Mucosa of stomach (tissue), 1 donor: Measurements from ENCODE around the gene LLCFC1.

ENCODE experiments used
- H3K27me3 ChIP-seq: one replicate; pipeline ENCODE4 v1.7.0; 2013; ENCODE audit warnings: mild to moderate bottlenecking, low read length; ENCODE audit not compliant: control insufficient read depth, insufficient read depth
- H3K36me3 ChIP-seq: one replicate; pipeline ENCODE4 v1.7.0; 2013; ENCODE audit warnings: low read length; ENCODE audit not compliant: control insufficient read depth, insufficient read depth
- H3K4me1 ChIP-seq: one replicate; pipeline ENCODE4 v1.7.0; 2013; ENCODE audit warnings: mild to moderate bottlenecking, low read length; ENCODE audit not compliant: control insufficient read depth, insufficient read depth
- H3K4me3 ChIP-seq: one replicate; pipeline ENCODE4 v1.7.0; 2013; ENCODE audit warnings: low read length
- H3K9ac ChIP-seq: one replicate; pipeline ENCODE4 v1.7.0; 2013; ENCODE audit warnings: mild to moderate bottlenecking, low read length, moderate library complexity
- H3K9me3 ChIP-seq: one replicate; pipeline ENCODE4 v1.7.0; 2013; ENCODE audit warnings: mild to moderate bottlenecking, low read length, moderate library complexity; ENCODE audit not compliant: control insufficient read depth
- donor health status: Pancreatic carcinoma.

The LLCFC1 gene

GRCh38 chr7:142939226-142939910, at the start of gene LLCFC1:
Gene LLCFC1 (plus strand): TSS chr7:142939484. CDS start chr7:142939622, 138 bp downstream.
- Histone ChIP-seq H3K4me3 (no peak within 1 kb of the TSS), H3K9me3 (no peaks in the 10 kb centered on the region), H3K4me1 (no peaks in the 10 kb centered on the region), H3K9ac (no peak within 1 kb of the TSS), H3K36me3 (no peaks in the 10 kb centered on the region), H3K27me3 (peaks cover 14% of the 10 kb centered on the region)

- peaks cover 10% of the 10 kb centered on the region for H3K4me1 ChIP-seq
- H3K4me3 ChIP-seq = no peak overlapping the region
- H3K36me3 ChIP-seq = no peaks in the 10 kb centered on the region
- H3K9ac ChIP-seq = no peak overlapping the region
- no peaks in the 10 kb centered on the region for H3K9me3 ChIP-seq
- H3K27me3 ChIP-seq = no peaks in the 10 kb centered on the region
Measured at GRCh38 chr7:142889816-142890215, 49.5 kb upstream of the LLCFC1 start.

- H3K9ac ChIP-seq = no peak overlapping the region
- H3K9me3 ChIP-seq = no peaks in the 10 kb centered on the region
- H3K4me1 ChIP-seq = peaks cover under 1% of the 10 kb centered on the region
- H3K36me3 ChIP-seq = no peaks in the 10 kb centered on the region
- no peaks in the 10 kb centered on the region for H3K27me3 ChIP-seq
- no peak overlapping the region for H3K4me3 ChIP-seq
Measured at GRCh38 chr7:142890874-142891485, 48.3 kb upstream of the LLCFC1 start.

GRCh38 chr7:142891490-142892082, 47.7 kb upstream of the LLCFC1 start:
- no peaks in the 10 kb centered on the region for H3K36me3 ChIP-seq
- H3K4me3 ChIP-seq = no peak overlapping the region
- H3K9me3 ChIP-seq = no peaks in the 10 kb centered on the region

GRCh38 chr7:142892951-142893350, 46.3 kb upstream of the LLCFC1 start:
- Histone ChIP-seq H3K9ac (no peak overlapping the region), H3K4me1 (no peaks in the 10 kb centered on the region), H3K36me3 (no peaks in the 10 kb centered on the region), H3K27me3 (peaks cover 3% of the 10 kb centered on the region), H3K9me3 (no peaks in the 10 kb centered on the region), H3K4me3 (no peak overlapping the region)

More at GRCh38 chr7:142891490-142892082, 47.7 kb upstream of the LLCFC1 start:
- H3K4me1 ChIP-seq = no peaks in the 10 kb centered on the region
- H3K9ac ChIP-seq = no peak overlapping the region
- peaks cover 3% of the 10 kb centered on the region for H3K27me3 ChIP-seq

GRCh38 chr7:142894112-142894984, 44.9 kb upstream of the LLCFC1 start:
- H3K36me3 ChIP-seq = no peaks in the 10 kb centered on the region
- H3K4me1 ChIP-seq = peaks cover 7% of the 10 kb centered on the region
- H3K4me3 ChIP-seq = no peak overlapping the region
- H3K9ac ChIP-seq = no peak overlapping the region
- H3K9me3 ChIP-seq = no peaks in the 10 kb centered on the region
- H3K27me3 ChIP-seq = peaks cover 3% of the 10 kb centered on the region

GRCh38 chr7:142894985-142895593, 44.2 kb upstream of the LLCFC1 start:
- Histone ChIP-seq H3K4me1 (peaks cover 7% of the 10 kb centered on the region), H3K9ac (no peak overlapping the region), H3K9me3 (no peaks in the 10 kb centered on the region), H3K4me3 (no peak overlapping the region), H3K27me3 (peaks cover 3% of the 10 kb centered on the region), H3K36me3 (no peaks in the 10 kb centered on the region)

GRCh38 chr7:142896151-142896550, 43.1 kb upstream of the LLCFC1 start:
- no peaks in the 10 kb centered on the region for H3K9me3 ChIP-seq
- H3K4me1 ChIP-seq = peaks cover 7% of the 10 kb centered on the region
- H3K36me3 ChIP-seq = no peaks in the 10 kb centered on the region
- H3K27me3 ChIP-seq = peaks cover 3% of the 10 kb centered on the region
- no peak overlapping the region for H3K4me3 ChIP-seq
- no peak overlapping the region for H3K9ac ChIP-seq

- no peaks in the 10 kb centered on the region for H3K9me3 ChIP-seq
- H3K9ac ChIP-seq = no peak overlapping the region
- H3K36me3 ChIP-seq = no peaks in the 10 kb centered on the region
- peaks cover 3% of the 10 kb centered on the region for H3K27me3 ChIP-seq
- peaks cover 7% of the 10 kb centered on the region for H3K4me1 ChIP-seq
- H3K4me3 ChIP-seq = no peak overlapping the region
Measured at GRCh38 chr7:142896741-142897379, 42.4 kb upstream of the LLCFC1 start.

- peaks cover 3% of the 10 kb centered on the region for H3K27me3 ChIP-seq
- peaks cover 7% of the 10 kb centered on the region for H3K4me1 ChIP-seq
- H3K9me3 ChIP-seq = no peaks in the 10 kb centered on the region
- H3K4me3 ChIP-seq = no peak overlapping the region
- H3K9ac ChIP-seq = no peak overlapping the region
- no peaks in the 10 kb centered on the region for H3K36me3 ChIP-seq
Measured at GRCh38 chr7:142897691-142898090, 41.6 kb upstream of the LLCFC1 start.
